G401.6 (cell line): ENCODE measurements around the gene COL18A1.
"Not testable (repeated sequence)": the region's sequence is repeated elsewhere in the genome, so short reads cannot be mapped to it uniquely, and the experiment has no call there.

Experiments used
- FAIRE-seq: peaks from 2 replicates; lab custom pipeline; 2012; peaks lifted over from hg19 to GRCh38; lab: Jason Lieb, UNC

The COL18A1 gene

GRCh38 chr21:45404730-45405270 is at the start of gene COL18A1:
TSS of gene COL18A1 (plus strand) at chr21:45405165. CDS start at chr21:45405231, 66 bp downstream.
- no peak for FAIRE-seq

- peak; percentile 39 for FAIRE-seq
Measured at GRCh38 chr21:45355573-45355972, 49.4 kb upstream of the COL18A1 start.

- FAIRE-seq = no peak
Measured at GRCh38 chr21:45356251-45356650, 48.7 kb upstream of the COL18A1 start.

- FAIRE-seq = no peak
Measured at GRCh38 chr21:45356653-45357435, 48.1 kb upstream of the COL18A1 start.

GRCh38 chr21:45357436-45358260 is 47.3 kb upstream of the COL18A1 start:
- FAIRE-seq = no peak

GRCh38 chr21:45358261-45358670 is 46.7 kb upstream of the COL18A1 start:
- FAIRE-seq = no peak

GRCh38 chr21:45358711-45359310 is 46.2 kb upstream of the COL18A1 start:
- FAIRE-seq = no peak

GRCh38 chr21:45359451-45360217 is 45.3 kb upstream of the COL18A1 start:
- no peak for FAIRE-seq

GRCh38 chr21:45361033-45361997 is 43.6 kb upstream of the COL18A1 start:
- no peak for FAIRE-seq

- no peak for FAIRE-seq
Measured at GRCh38 chr21:45362077-45362747, 42.8 kb upstream of the COL18A1 start.

GRCh38 chr21:45362748-45363145 is 42.2 kb upstream of the COL18A1 start:
- no peak for FAIRE-seq

- FAIRE-seq = not testable (repeated sequence)
Measured at GRCh38 chr21:45363272-45363671, 41.7 kb upstream of the COL18A1 start.

- FAIRE-seq = peak; percentile 99
Measured at GRCh38 chr21:45363921-45364467, 41.0 kb upstream of the COL18A1 start.

GRCh38 chr21:45364468-45365185 is 40.3 kb upstream of the COL18A1 start:
- FAIRE-seq = peak; percentile 67

GRCh38 chr21:45365186-45365607 is 39.8 kb upstream of the COL18A1 start:
- FAIRE-seq = no peak

- peak; percentile 36 for FAIRE-seq
Measured at GRCh38 chr21:45365608-45366241, 39.2 kb upstream of the COL18A1 start.

GRCh38 chr21:45366476-45366875 is 38.5 kb upstream of the COL18A1 start:
- FAIRE-seq = no peak

GRCh38 chr21:45366931-45367401 is 38.0 kb upstream of the COL18A1 start:
- no peak for FAIRE-seq
